Measurements from ENCODE around the gene NEU2. TPM values are rescaled to one million over a fixed set of nuclear protein-coding genes. Genes with fewer than 3 reads are reported as not detected.

Gene NEU2
- total and polyA plus RNA-seq, 7 donors: not detected

GRCh38 chr2:232998666-232998985, 33.8 kb upstream of the NEU2 start:
- Histone ChIP-seq H3K27ac (no peak overlapping the region), H3K9me3 (no peaks in the 10 kb centered on the region), H3K4me1 (no peaks in the 10 kb centered on the region), H3K36me3 (ENCODE audit: insufficient read depth in 1 of 2, low read depth in 1 of 2) (no peaks in the 10 kb centered on the region), H3K27me3 (ENCODE audit: insufficient read depth in 3 of 3, low read length in 2 of 3) (no peaks in the 10 kb centered on the region), H3K4me3 (no peak overlapping the region)
- WGBS, 3 donors: 76 to 93% (median 87%) methylated on average over 5 of the region's 5 CpGs
- intact Hi-C loops (cut with DNase I): no loop called here
- DNase-seq: no peak
- TF ChIP-seq, protein P1, sequence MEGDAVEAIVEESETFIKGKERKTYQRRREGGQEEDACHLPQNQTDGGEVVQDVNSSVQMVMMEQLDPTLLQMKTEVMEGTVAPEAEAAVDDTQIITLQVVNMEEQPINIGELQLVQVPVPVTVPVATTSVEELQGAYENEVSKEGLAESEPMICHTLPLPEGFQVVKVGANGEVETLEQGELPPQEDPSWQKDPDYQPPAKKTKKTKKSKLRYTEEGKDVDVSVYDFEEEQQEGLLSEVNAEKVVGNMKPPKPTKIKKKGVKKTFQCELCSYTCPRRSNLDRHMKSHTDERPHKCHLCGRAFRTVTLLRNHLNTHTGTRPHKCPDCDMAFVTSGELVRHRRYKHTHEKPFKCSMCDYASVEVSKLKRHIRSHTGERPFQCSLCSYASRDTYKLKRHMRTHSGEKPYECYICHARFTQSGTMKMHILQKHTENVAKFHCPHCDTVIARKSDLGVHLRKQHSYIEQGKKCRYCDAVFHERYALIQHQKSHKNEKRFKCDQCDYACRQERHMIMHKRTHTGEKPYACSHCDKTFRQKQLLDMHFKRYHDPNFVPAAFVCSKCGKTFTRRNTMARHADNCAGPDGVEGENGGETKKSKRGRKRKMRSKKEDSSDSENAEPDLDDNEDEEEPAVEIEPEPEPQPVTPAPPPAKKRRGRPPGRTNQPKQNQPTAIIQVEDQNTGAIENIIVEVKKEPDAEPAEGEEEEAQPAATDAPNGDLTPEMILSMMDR (IDR thresholded peaks at IDR 0.05): no peak
- ATAC-seq: no peak

GRCh38 chr2:232999354-232999753, 33.1 kb upstream of the NEU2 start:
- Histone ChIP-seq H3K4me3 (no peak overlapping the region), H3K36me3 (ENCODE audit: insufficient read depth in 1 of 2, low read depth in 1 of 2) (no peaks in the 10 kb centered on the region), H3K27me3 (ENCODE audit: insufficient read depth in 3 of 3, low read length in 2 of 3) (peaks cover 0 to 2% (median 0%) of the 10 kb centered on the region in 3 donors), H3K27ac (no peak overlapping the region), H3K9me3 (no peaks in the 10 kb centered on the region), H3K4me1 (no peaks in the 10 kb centered on the region)
- ATAC-seq: peak; percentile 45 to 67 (median 62)
- no peak for DNase-seq
- WGBS, 3 donors: 48 to 59% (median 53%) methylated on average over 7 of the region's 7 CpGs
- TF ChIP-seq, protein P1 (IDR thresholded peaks at IDR 0.05): no peak
- intact Hi-C loops (cut with DNase I): no loop called here

DNA sequence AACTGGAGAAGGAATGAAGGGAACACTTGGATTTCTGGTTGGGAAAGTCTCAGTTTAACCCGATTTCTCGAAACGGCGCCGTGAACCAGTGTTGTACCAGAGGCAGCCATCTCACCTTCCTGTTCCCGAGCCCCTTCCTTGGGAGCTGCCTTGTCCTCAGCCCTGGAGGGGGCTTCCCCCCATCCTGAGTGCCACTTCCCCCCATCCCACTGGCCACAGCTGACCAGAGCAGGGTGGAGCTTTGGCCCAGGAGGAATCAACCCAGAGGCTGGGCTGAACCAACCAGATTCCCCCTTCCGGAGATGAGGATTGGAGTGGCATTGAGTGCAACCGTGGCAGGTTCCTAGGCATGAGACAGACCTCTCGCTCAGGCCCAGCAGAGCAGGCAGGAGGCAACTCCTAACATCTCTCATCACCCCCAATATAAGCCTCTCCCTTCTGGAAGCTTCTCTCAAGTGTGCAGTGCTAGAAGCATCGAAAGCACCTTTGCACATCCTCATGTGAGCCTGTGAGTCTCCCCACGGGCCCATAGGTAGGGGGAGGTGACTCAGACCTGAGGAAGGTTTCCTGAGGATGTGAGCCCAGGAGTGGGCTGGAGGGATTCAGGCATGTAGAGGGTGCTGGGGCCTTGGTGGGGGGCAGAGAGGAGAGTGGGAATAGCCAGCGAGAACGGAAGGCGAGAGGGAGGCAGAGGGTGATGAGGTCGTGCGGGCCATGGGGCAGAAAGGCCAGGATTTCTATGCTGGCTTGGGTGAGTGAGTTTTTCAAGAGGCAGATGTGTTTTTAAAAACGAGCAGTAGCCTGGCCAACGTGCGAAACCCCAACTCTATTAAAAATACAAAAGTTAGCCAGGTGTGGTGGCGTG, 31.4 kb upstream of the NEU2 start:
- DNase-seq (no peak), ATAC-seq (no peak)
- Histone ChIP-seq H3K9me3 (no peaks in the 10 kb centered on the region), H3K4me3 (no peak overlapping the region), H3K4me1 (no peaks in the 10 kb centered on the region), H3K27ac (no peak overlapping the region), H3K36me3 (ENCODE audit: insufficient read depth in 1 of 2, low read depth in 1 of 2) (no peaks in the 10 kb centered on the region), H3K27me3 (ENCODE audit: insufficient read depth in 3 of 3, low read length in 2 of 3) (peaks cover 0 to 3% (median 0%) of the 10 kb centered on the region in 3 donors)
- 90 to 91% (median 91%) methylated on average over 20 of the region's 20 CpGs for WGBS, 3 donors
- TF ChIP-seq, protein P1 (IDR thresholded peaks at IDR 0.05): no peak
- intact Hi-C loops (cut with DNase I): no loop called here

- TF ChIP-seq, protein P1 (IDR thresholded peaks at IDR 0.05): no peak
- Histone ChIP-seq H3K4me3 (no peak overlapping the region), H3K9me3 (no peaks in the 10 kb centered on the region), H3K27me3 (ENCODE audit: insufficient read depth in 3 of 3, low read length in 2 of 3) (peaks cover 0 to 3% (median 0%) of the 10 kb centered on the region in 3 donors), H3K36me3 (ENCODE audit: insufficient read depth in 1 of 2, low read depth in 1 of 2) (no peaks in the 10 kb centered on the region), H3K27ac (no peak overlapping the region), H3K4me1 (no peaks in the 10 kb centered on the region)
- WGBS, 3 donors: 77 to 85% (median 78%) methylated on average over 19 of the region's 19 CpGs
- no peak for ATAC-seq
- intact Hi-C loops (cut with DNase I): no loop called here
- DNase-seq: no peak
Measured at GRCh38 chr2:233002829-233003657, 29.4 kb upstream of the NEU2 start.
